Heart left ventricle (tissue), 16 donors: Measurements from ENCODE around the gene PRDM15. TPM values are rescaled to one million over a fixed set of nuclear protein-coding genes. Genes with fewer than 3 reads are reported as not detected.
A peak's percentile ranks its signal among the peaks of the same experiment; 100 is the strongest.

Experiments used
- ATAC-seq, 4 donors: fragments of 200-7000 bp; cut with Tn5 transposase; one replicate each; pipeline ENCODE4 v1.9.1; 2020 to 2022; ENCODE audit warnings: moderate library complexity in 4 of 4, mild to moderate bottlenecking in 3 of 4, moderate number of reproducible peaks in 1 of 4
- DNase-seq, 5 donors: peaks; one replicate each; pipeline ENCODE4 v3.0.0-alpha.2; 2020
- H3K27ac ChIP-seq, 12 donors: fragments of 200-600 bp; sonication (generic) in 4 of 12; one replicate each; pipeline versions ENCODE4 v1.5.0 to v1.8.0; 2016 to 2022; ENCODE audit warnings: mild to moderate bottlenecking in 2 of 12
- H3K27me3 ChIP-seq, 9 donors: fragments of 200-600 bp; sonication (generic) in 2 of 9; one replicate each; pipeline versions ENCODE4 v1.5.1 to v1.8.0; 2016 to 2022; ENCODE audit warnings: mild to moderate bottlenecking in 3 of 9
- H3K36me3 ChIP-seq, 9 donors: fragments of 200-600 bp; sonication (generic) in 2 of 9; one replicate each; pipeline versions ENCODE4 v1.5.0 to v1.8.0; 2018 to 2022; ENCODE audit warnings: mild to moderate bottlenecking in 2 of 9
- H3K4me1 ChIP-seq, 12 donors: fragments of 200-600 bp; sonication (generic) in 4 of 12; one replicate each; pipeline versions ENCODE4 v1.5.0 to v1.8.0; 2016 to 2022; ENCODE audit warnings: mild to moderate bottlenecking in 3 of 12
- H3K4me3 ChIP-seq, 12 donors: fragments of 200-600 bp; sonication (generic) in 4 of 12; one replicate each; pipeline versions ENCODE4 v1.5.0 to v1.8.0; 2017 to 2022; ENCODE audit warnings: mild to moderate bottlenecking in 9 of 12, moderate library complexity in 4 of 12
- H3K9me3 ChIP-seq, 12 donors: fragments of 200-600 bp; sonication (generic) in 4 of 12; one replicate each; pipeline versions ENCODE4 v1.5.0 to v1.8.0; 2016 to 2022; ENCODE audit warnings: mild to moderate bottlenecking in 1 of 12
- CTCF ChIP-seq, 12 donors: fragments of 200-600 bp; sonication (generic) in 4 of 12; IDR thresholded peaks; one replicate each; pipeline versions ENCODE4 v1.5.0 to v1.8.0; 2018 to 2022; ENCODE audit warnings: antibody characterized with exemption in 12 of 12, mild to moderate bottlenecking in 5 of 12
- POLR2A ChIP-seq, 2 donors: fragments of 450-650 bp; IDR thresholded peaks; one replicate each; pipeline ENCODE4 v1.6.1; 2017; ENCODE audit warnings: antibody characterized with exemption in 2 of 2, mild to moderate bottlenecking in 2 of 2, moderate library complexity in 2 of 2
- WGBS, 4 donors: extraction: QIAGEN DNeasy Blood & Tissue Kit in 2 of 4; methylation state at CpG; one replicate each; pipeline versions ENCODE4 v1.1.5 to v1.1.7; 2013 to 2018; 5-methylcytosine and 5-hydroxymethylcytosine counted together
- intact Hi-C, 10 donors: fragments of 100-400 bp; cut with DNase I; formaldehyde crosslinking; loops; one replicate each; pipeline versions ENCODE4 v1.11.1 to v1.14.2; 2022
- polyA plus RNA-seq, 2 donors: library from polyadenylated mRNA; stranded (reverse); fragments of 200-250 nt; gene quantifications; one replicate each; pipeline ENCODE4 v1.2.3, GENCODE V29; 2013
- total RNA-seq, 9 donors: library from RNA; depleted of rRNA in 2 of 9; stranded (reverse); fragments of >200 nt in 2 of 9; fragmentation: NEBNext Ultra II Directional in 3 of 9; extraction: Animal tissue kit (Norgen Biotek cat#: 25700) in 3 of 9; gene quantifications; one replicate each; pipeline versions ENCODE4 v1.1.0 to v1.2.4, GENCODE V29; 2016 to 2023
- donor health status: ischemic (EF 13 %, LVEDD 7.1; RV severe dilation, severe dysfunction).
- donor health status: healthy with polysubstance abuse.
- donor health status: DM: no; HTN: yes; CAD: no.
- donor health status: DM: no; HTN: no; CAD: no.
- donor health status: ischemic (EF 25% LVEDD 6.9; RV normal size, moderate dysfunction).
- donor health status: ischemic (EF 25% LVEDD 5.7; RV mildly dilated, moderate dysfunction).
- donor health status: healthy.
- donor health status: DM: yes; HTN: yes; CAD: no.
- donor health status: ischemic (EF 35%, LVEDD 5.7; RV mildly dilated, moderate dysfunction).
- donor health status: nonischemic (EF 11% LVEDD 7.7; RV severe dilation, severe dysfunction).
- donor health status: DM: yes; HTN: yes; CAD: no.
- donor health status: PGD.
- donor health status: ischemic (EF 29% LVEDD 5.4; RV normal size, mild dysfunction).
- donor health status: nonischemic (EF 23%, LVEDD 6.1; RV moderate dilation, normal function).

The PRDM15 gene
- total and polyA plus RNA-seq, 11 donors, result 2.1 to 6.3 (median 2.7) TPM

GRCh38 chr21:41777951-41778815 lies 101.0 kb downstream of the PRDM15 start:
- Histone ChIP-seq H3K27me3 (peaks cover 4 to 68% (median 38%) of the 10 kb centered on the region in 9 donors), H3K4me3 (no peak overlapping the region), H3K36me3 (no peaks in the 10 kb centered on the region), H3K9me3 (no peaks in the 10 kb centered on the region), H3K4me1 (peaks cover 0 to 10% (median 7%) of the 10 kb centered on the region in 12 donors), H3K27ac (no peak overlapping the region)
- ATAC-seq (peak; percentile 71 to 97 (median 92)), DNase-seq (peak; percentile 76 to 90 (median 80))
- 16 to 30% (median 19%) methylated on average over 21 to 45 of the region's 45 CpGs for WGBS, 4 donors
- intact Hi-C loops, result loop anchor here (1.0 to 10.0 kb wide), 11 partner anchors 165 to 656 kb away; no protein-coding TSS in a partner anchor
- peak; percentile 76 to 97 (median 92) for TF ChIP-seq CTCF (IDR thresholded peaks at IDR 0.05)
- no peak for TF ChIP-seq POLR2A (IDR thresholded peaks at IDR 0.05)

- H3K4me1 ChIP-seq, result peaks cover 0 to 10% (median 7%) of the 10 kb centered on the region in 12 donors
- H3K36me3 ChIP-seq, result no peaks in the 10 kb centered on the region
- TF ChIP-seq POLR2A (IDR thresholded peaks at IDR 0.05), result no peak
- no peak for TF ChIP-seq CTCF (IDR thresholded peaks at IDR 0.05)
- no peak overlapping the region for H3K4me3 ChIP-seq
- H3K9me3 ChIP-seq, result no peaks in the 10 kb centered on the region
- H3K27me3 ChIP-seq, result peaks cover 4 to 68% (median 39%) of the 10 kb centered on the region in 9 donors
- no peak overlapping the region for H3K27ac ChIP-seq
- ATAC-seq (no peak), DNase-seq (no peak)
- intact Hi-C loops, result loop anchor here in 9 of 10 donors (2.0 to 10.0 kb wide), 6 partner anchors 164 to 654 kb away; no protein-coding TSS in a partner anchor
- WGBS, 4 donors, result 82 to 93% (median 88%) methylated on average over 4 of the region's 4 CpGs
Measured at GRCh38 chr21:41776778-41777177, 102.4 kb downstream of the PRDM15 start.

GRCh38 chr21:41775149-41775472 lies 104.0 kb downstream of the PRDM15 start:
- H3K4me3 ChIP-seq, result no peak overlapping the region
- no peaks in the 10 kb centered on the region for H3K36me3 ChIP-seq
- intact Hi-C loops, result loop anchor here in 9 of 10 donors (5.0 to 10.0 kb wide), 5 partner anchors 163 to 653 kb away; no protein-coding TSS in a partner anchor
- no peaks in the 10 kb centered on the region for H3K9me3 ChIP-seq
- H3K4me1 ChIP-seq, result peaks cover 0 to 10% (median 7%) of the 10 kb centered on the region in 12 donors
- H3K27me3 ChIP-seq, result peaks cover 4 to 70% (median 41%) of the 10 kb centered on the region in 9 donors
- WGBS, 4 donors, result 60 to 83% (median 64%) methylated on average over 2 to 3 of the region's 3 CpGs
- TF ChIP-seq POLR2A (IDR thresholded peaks at IDR 0.05), result no peak
- TF ChIP-seq CTCF (IDR thresholded peaks at IDR 0.05), result no peak
- H3K27ac ChIP-seq, result no peak overlapping the region
- ATAC-seq, result no peak
- DNase-seq, result no peak

- no peak for TF ChIP-seq CTCF (IDR thresholded peaks at IDR 0.05)
- TF ChIP-seq POLR2A (IDR thresholded peaks at IDR 0.05), result no peak
- intact Hi-C loops, result loop anchor here in 9 of 10 donors (5.0 to 10.0 kb wide), 5 partner anchors 162 to 652 kb away; no protein-coding TSS in a partner anchor
- WGBS, 4 donors, result 66 to 82% (median 72%) methylated on average over 10 of the region's 10 CpGs
- no peak overlapping the region for H3K27ac ChIP-seq
- peaks cover 3 to 70% (median 41%) of the 10 kb centered on the region in 9 donors for H3K27me3 ChIP-seq
- ATAC-seq (no peak), DNase-seq (no peak)
- peaks cover 0 to 10% (median 7%) of the 10 kb centered on the region in 12 donors for H3K4me1 ChIP-seq
- H3K36me3 ChIP-seq, result no peaks in the 10 kb centered on the region
- no peak overlapping the region for H3K4me3 ChIP-seq
- H3K9me3 ChIP-seq, result no peaks in the 10 kb centered on the region
Measured at GRCh38 chr21:41774467-41775148, 104.5 kb downstream of the PRDM15 start.
